RKO (cell line): ENCODE data around the gene MYADM.
"Not testable (repeated sequence)": the region's sequence is repeated elsewhere in the genome, so short reads cannot be mapped to it uniquely, and the experiment has no call there.

Source experiments
- DNase-seq: peaks from one replicate; pipeline ENCODE4 v3.0.0-alpha.2; 2016; ENCODE audit warnings: low spot score

The MYADM gene

GRCh38 chr19:53868892-53869804, 1.5 kb downstream of the MYADM start:
- peak; percentile 90 for DNase-seq

- not testable (repeated sequence) for DNase-seq
Measured at GRCh38 chr19:53869805-53870484, 2.3 kb downstream of the MYADM start.

GRCh38 chr19:53870485-53870844, 2.8 kb downstream of the MYADM start:
- DNase-seq: no peak

GRCh38 chr19:53871454-53871853, 3.8 kb downstream of the MYADM start:
- DNase-seq: no peak

GRCh38 chr19:53872762-53873161, 5.1 kb downstream of the MYADM start:
- DNase-seq: no peak

GRCh38 chr19:53873773-53874605, 6.3 kb downstream of the MYADM start:
- DNase-seq: no peak

GRCh38 chr19:53874606-53874990, 6.9 kb downstream of the MYADM start:
- DNase-seq: no peak

- DNase-seq: no peak
Measured at GRCh38 chr19:53875602-53876325, 8.1 kb downstream of the MYADM start.

- DNase-seq: no peak
Measured at GRCh38 chr19:53876651-53877224, 9.1 kb downstream of the MYADM start.

GRCh38 chr19:53877361-53877766, 9.7 kb downstream of the MYADM start:
- DNase-seq: no peak

- DNase-seq: no peak
Measured at GRCh38 chr19:53878776-53879139, 11.1 kb downstream of the MYADM start.

GRCh38 chr19:53879140-53880081, 11.7 kb downstream of the MYADM start:
- peak; percentile 85 for DNase-seq

GRCh38 chr19:53880711-53881481, 13.2 kb downstream of the MYADM start:
- no peak for DNase-seq

GRCh38 chr19:53881482-53882390, 14.1 kb downstream of the MYADM start, which contains the start of gene PRKCG:
Gene PRKCG (plus strand): TSS chr19:53882197. CDS start chr19:53882495, 298 bp downstream.
- DNase-seq: peak; percentile 66

- DNase-seq: no peak
Measured at GRCh38 chr19:53882391-53883050, 14.8 kb downstream of the MYADM start.

GRCh38 chr19:53883231-53883661, 15.6 kb downstream of the MYADM start:
- no peak for DNase-seq

GRCh38 chr19:53883741-53884140, 16.1 kb downstream of the MYADM start:
- no peak for DNase-seq

GRCh38 chr19:53884256-53884655, 16.6 kb downstream of the MYADM start:
- no peak for DNase-seq
